ENCODE results near the gene PLAC1. TPM values are rescaled to one million over a fixed set of nuclear protein-coding genes. Genes with fewer than 3 reads are reported as not detected.

PLAC1 gene, protein sequence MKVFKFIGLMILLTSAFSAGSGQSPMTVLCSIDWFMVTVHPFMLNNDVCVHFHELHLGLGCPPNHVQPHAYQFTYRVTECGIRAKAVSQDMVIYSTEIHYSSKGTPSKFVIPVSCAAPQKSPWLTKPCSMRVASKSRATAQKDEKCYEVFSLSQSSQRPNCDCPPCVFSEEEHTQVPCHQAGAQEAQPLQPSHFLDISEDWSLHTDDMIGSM
- polyA plus RNA-seq (2012; ENCODE audit: insufficient read depth, insufficient read length, low read depth): 7.8 TPM

- Histone ChIP-seq H3K4me1 (no peaks in the 10 kb centered on the region), H3K36me3 (no peaks in the 10 kb centered on the region), H3K9me3 (no peaks in the 10 kb centered on the region), H3K4me3 (ENCODE audit: low read depth, low read length) (no peak within 1 kb of the TSS), H3K27me3 (no peaks in the 10 kb centered on the region)
- DNase-seq: peak; percentile 5
- TF ChIP-seq, protein P1, sequence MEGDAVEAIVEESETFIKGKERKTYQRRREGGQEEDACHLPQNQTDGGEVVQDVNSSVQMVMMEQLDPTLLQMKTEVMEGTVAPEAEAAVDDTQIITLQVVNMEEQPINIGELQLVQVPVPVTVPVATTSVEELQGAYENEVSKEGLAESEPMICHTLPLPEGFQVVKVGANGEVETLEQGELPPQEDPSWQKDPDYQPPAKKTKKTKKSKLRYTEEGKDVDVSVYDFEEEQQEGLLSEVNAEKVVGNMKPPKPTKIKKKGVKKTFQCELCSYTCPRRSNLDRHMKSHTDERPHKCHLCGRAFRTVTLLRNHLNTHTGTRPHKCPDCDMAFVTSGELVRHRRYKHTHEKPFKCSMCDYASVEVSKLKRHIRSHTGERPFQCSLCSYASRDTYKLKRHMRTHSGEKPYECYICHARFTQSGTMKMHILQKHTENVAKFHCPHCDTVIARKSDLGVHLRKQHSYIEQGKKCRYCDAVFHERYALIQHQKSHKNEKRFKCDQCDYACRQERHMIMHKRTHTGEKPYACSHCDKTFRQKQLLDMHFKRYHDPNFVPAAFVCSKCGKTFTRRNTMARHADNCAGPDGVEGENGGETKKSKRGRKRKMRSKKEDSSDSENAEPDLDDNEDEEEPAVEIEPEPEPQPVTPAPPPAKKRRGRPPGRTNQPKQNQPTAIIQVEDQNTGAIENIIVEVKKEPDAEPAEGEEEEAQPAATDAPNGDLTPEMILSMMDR (IDR thresholded peaks at IDR 0.05; ENCODE audit: low read depth, low read length): no peak
These were observed at the start of gene PLAC1 for GRCh38 chrX:134658002-134658759. PLAC1 (minus strand) TSS chrX:134658471; CDS start chrX:134566682, 91,789 bp downstream.

DNA sequence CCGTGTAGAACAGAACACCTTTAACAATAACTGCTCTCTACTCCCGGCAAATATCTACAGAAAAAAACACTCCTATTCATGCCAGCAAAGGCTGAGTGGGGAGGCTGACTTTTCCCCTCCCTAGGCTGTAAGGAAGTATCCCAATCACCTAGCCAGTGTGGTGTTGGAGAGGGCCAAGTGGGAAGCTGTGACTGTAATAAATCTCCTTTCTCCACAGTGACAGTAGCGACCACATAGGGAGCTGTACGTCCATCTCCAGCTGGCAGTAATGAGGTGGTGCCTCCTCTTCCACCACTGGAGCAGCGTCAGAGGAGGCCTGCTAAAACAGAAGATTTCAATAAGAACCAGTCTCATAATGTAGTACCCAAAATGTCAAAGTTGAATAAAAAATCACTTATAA, 47.9 kb upstream of the PLAC1 start:
- Histone ChIP-seq H3K4me1 (no peaks in the 10 kb centered on the region), H3K9me3 (no peaks in the 10 kb centered on the region), H3K27me3 (no peaks in the 10 kb centered on the region), H3K4me3 (ENCODE audit: low read depth, low read length) (no peak overlapping the region), H3K36me3 (no peaks in the 10 kb centered on the region)
- no peak for DNase-seq
- TF ChIP-seq, protein P1 (IDR thresholded peaks at IDR 0.05; ENCODE audit: low read depth, low read length): no peak

GRCh38 chrX:134695999-134696398, 37.7 kb upstream of the PLAC1 start:
- Histone ChIP-seq H3K27me3 (no peaks in the 10 kb centered on the region), H3K4me1 (no peaks in the 10 kb centered on the region), H3K4me3 (ENCODE audit: low read depth, low read length) (no peak overlapping the region), H3K9me3 (no peaks in the 10 kb centered on the region), H3K36me3 (no peaks in the 10 kb centered on the region)
- TF ChIP-seq, protein P1 (IDR thresholded peaks at IDR 0.05; ENCODE audit: low read depth, low read length): no peak
- no peak for DNase-seq

- no peaks in the 10 kb centered on the region for H3K36me3 ChIP-seq
- TF ChIP-seq, protein P1 (IDR thresholded peaks at IDR 0.05; ENCODE audit: low read depth, low read length): no peak
- H3K4me1 ChIP-seq: no peaks in the 10 kb centered on the region
- no peaks in the 10 kb centered on the region for H3K27me3 ChIP-seq
- no peak overlapping the region for H3K4me3 ChIP-seq (ENCODE audit: low read depth, low read length)
- no peak for DNase-seq
- H3K9me3 ChIP-seq: no peaks in the 10 kb centered on the region
These were observed 36.4 kb upstream of the PLAC1 start for GRCh38 chrX:134694333-134695322.

DNA sequence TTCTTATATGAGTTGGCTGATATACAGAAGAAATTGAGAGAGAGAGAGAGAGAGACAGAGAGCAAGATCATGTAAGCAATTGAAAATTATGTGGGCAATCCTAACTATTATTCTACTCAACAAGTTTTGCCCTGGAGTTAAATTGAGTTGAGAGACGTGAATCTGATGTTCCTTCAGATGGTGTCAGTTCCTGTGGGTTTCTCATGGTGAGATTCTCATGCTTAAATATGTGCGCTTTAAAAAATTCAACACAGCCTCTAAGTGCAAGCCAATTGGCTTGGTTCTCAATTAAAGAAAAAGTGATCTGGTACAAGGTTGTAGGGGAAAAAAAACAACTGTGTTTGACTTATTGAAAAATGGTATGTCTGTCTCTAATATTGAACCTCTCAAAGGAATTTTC, 35.4 kb upstream of the PLAC1 start:
- H3K4me3 ChIP-seq (ENCODE audit: low read depth, low read length): no peak overlapping the region
- DNase-seq: no peak
- TF ChIP-seq, protein P1 (IDR thresholded peaks at IDR 0.05; ENCODE audit: low read depth, low read length): no peak
- no peaks in the 10 kb centered on the region for H3K4me1 ChIP-seq
- H3K27me3 ChIP-seq: no peaks in the 10 kb centered on the region
- no peaks in the 10 kb centered on the region for H3K9me3 ChIP-seq
- no peaks in the 10 kb centered on the region for H3K36me3 ChIP-seq
